Measurements from ENCODE around the gene NDRG4. TPM values are rescaled to one million over a fixed set of nuclear protein-coding genes. Genes with fewer than 3 reads are reported as not detected.
A peak's percentile ranks its signal among the peaks of the same experiment; 100 is the strongest.

The NDRG4 gene
- total RNA-seq, 6 experiments from 2014 or later: 0.76 to 2.9 (median 2.1) TPM

DNA sequence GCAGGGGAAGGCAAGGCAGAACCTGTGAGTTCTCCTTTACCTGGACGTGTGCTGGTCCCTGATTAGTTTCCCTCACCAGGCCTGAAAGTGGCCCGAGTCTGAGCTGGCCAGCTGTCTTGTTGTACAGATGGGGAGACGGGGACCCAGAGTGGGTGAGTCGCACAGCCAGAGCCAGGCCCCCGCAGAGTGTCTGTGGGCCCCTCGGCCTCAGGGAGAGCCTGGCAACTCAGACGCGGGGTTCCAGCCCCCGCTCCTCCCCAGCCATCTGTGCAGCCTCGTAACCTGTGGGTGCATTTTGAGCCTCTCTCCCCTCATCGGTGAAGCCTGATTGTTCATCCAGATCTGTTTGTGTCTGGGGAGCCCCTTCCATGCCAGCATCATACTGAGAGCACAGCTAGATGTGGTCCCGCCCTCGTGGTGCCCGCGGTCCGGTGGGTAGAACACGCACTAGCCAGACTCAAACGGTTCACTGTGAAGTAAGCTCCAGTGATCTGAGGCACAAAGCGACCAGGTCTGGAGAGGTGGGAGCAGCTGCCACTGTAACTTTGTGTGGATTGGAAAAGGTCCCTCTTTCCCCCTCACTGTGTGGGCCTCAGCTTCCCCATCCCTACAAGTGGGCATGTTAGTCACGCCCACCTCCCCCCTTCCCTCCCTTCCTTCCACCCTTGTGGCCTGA lies 6.0 kb upstream of the NDRG4 start:
- Histone ChIP-seq H3K27ac (no peak overlapping the region), H3K36me3 (no peaks in the 10 kb centered on the region), H3K9me3 (no peaks in the 10 kb centered on the region), H3K4me1 (no peaks in the 10 kb centered on the region), H3K27me3 (no peaks in the 10 kb centered on the region), H3K4me3 (no peak overlapping the region)
- TF ChIP-seq POLR2A (IDR thresholded peaks at IDR 0.05): no peak
- TF ChIP-seq, protein P1, sequence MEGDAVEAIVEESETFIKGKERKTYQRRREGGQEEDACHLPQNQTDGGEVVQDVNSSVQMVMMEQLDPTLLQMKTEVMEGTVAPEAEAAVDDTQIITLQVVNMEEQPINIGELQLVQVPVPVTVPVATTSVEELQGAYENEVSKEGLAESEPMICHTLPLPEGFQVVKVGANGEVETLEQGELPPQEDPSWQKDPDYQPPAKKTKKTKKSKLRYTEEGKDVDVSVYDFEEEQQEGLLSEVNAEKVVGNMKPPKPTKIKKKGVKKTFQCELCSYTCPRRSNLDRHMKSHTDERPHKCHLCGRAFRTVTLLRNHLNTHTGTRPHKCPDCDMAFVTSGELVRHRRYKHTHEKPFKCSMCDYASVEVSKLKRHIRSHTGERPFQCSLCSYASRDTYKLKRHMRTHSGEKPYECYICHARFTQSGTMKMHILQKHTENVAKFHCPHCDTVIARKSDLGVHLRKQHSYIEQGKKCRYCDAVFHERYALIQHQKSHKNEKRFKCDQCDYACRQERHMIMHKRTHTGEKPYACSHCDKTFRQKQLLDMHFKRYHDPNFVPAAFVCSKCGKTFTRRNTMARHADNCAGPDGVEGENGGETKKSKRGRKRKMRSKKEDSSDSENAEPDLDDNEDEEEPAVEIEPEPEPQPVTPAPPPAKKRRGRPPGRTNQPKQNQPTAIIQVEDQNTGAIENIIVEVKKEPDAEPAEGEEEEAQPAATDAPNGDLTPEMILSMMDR (IDR thresholded peaks at IDR 0.05): no peak
- intact Hi-C loops (cut with DNase I): no loop called here
- ATAC-seq: no peak
- no peak for DNase-seq
- 33% methylated on average over 5 of the region's 20 CpGs for WGBS (ENCODE audit: insufficient coverage, low coverage, low lambda C conversion rate, missing lambda C conversion rate)

DNA sequence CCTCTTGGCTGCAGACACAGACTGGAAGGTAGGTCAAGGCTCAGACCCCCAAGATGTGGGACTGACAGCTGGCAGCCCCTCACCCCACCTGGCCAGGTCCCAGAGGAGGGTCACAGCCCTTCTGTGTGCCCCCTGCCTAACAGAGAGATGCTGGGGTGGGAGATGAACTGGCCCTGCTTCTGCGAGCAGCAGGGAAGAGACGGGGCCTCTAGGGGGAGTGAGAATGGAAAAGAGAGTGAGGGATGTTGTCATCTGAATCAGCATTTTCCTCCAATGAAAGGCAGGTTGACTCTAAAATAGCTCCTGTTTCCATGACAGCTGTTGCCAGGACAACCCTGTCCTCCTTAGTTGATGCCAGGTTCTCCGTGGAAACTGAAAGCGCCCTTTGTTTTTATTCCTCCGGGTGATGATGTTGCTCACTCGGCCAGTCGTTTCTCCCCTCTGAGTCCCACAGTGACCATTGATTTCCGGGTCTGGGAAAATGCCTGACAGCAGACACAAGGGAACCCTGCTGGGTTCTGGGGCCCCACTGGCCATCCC lies 4.9 kb upstream of the NDRG4 start:
- no peaks in the 10 kb centered on the region for H3K4me1 ChIP-seq
- H3K36me3 ChIP-seq: no peaks in the 10 kb centered on the region
- 3% methylated on average over 6 of the region's 8 CpGs for WGBS (ENCODE audit: insufficient coverage, low coverage, low lambda C conversion rate, missing lambda C conversion rate)
- DNase-seq (peak in 2 of 3 donors; percentile 75 to 79), ATAC-seq (peak; percentile 59 to 90 (median 81))
- H3K27me3 ChIP-seq: no peaks in the 10 kb centered on the region
- H3K27ac ChIP-seq: no peak overlapping the region
- TF ChIP-seq, protein P1 (IDR thresholded peaks at IDR 0.05): peak; percentile 26 to 49 (median 35)
- TF ChIP-seq POLR2A (IDR thresholded peaks at IDR 0.05): no peak
- no peaks in the 10 kb centered on the region for H3K9me3 ChIP-seq
- H3K4me3 ChIP-seq: no peak overlapping the region
- intact Hi-C loops (cut with DNase I): no loop called here

DNA sequence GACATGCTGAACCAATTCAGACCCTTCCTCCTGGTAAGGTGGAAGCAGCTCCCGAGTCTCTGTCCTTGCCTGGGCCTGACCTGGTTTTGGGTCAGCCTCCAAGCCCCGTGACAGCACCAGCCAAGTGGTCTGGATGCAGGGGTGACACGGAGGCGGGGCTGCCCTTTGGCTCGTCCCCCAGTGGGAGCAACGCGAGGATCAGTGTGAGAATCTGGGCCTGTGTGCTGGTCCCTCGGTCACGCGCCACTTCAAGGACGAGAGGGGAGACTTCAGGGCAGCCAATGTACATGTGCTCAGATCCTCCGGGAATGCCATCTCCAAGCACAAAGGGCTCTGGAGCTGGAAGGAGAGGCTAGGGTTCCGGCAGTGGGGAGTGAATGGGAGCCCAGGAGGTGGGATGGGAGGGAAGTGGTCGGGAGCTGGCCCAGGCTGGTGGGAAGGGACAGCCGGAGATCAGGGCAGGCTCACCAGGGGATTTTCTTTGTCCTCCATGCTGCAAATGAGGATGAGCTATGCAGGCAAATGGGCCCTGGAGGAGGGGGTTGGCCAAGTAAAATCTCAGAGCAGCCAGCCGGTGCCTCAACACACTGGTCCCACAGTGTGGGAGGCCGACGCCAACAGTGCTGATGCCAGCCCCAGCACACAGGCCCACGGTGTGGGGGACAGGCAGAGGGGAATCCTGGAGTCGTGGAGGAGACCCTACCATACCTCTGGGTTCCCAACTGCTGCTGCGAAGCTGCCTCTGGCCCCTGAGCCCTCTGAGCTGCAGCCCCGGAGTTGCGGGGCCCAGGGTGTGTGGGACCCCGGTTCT lies 4.2 kb upstream of the NDRG4 start:
- Histone ChIP-seq H3K27me3 (no peaks in the 10 kb centered on the region), H3K27ac (no peak overlapping the region), H3K9me3 (no peaks in the 10 kb centered on the region), H3K36me3 (no peaks in the 10 kb centered on the region), H3K4me3 (no peak overlapping the region), H3K4me1 (no peaks in the 10 kb centered on the region)
- no peak for DNase-seq
- ATAC-seq: no peak
- 57% methylated on average over 3 of the region's 24 CpGs for WGBS (ENCODE audit: insufficient coverage, low coverage, low lambda C conversion rate, missing lambda C conversion rate)
- intact Hi-C loops (cut with DNase I): no loop called here
- no peak for TF ChIP-seq POLR2A (IDR thresholded peaks at IDR 0.05)
- TF ChIP-seq, protein P1 (IDR thresholded peaks at IDR 0.05): no peak

DNA sequence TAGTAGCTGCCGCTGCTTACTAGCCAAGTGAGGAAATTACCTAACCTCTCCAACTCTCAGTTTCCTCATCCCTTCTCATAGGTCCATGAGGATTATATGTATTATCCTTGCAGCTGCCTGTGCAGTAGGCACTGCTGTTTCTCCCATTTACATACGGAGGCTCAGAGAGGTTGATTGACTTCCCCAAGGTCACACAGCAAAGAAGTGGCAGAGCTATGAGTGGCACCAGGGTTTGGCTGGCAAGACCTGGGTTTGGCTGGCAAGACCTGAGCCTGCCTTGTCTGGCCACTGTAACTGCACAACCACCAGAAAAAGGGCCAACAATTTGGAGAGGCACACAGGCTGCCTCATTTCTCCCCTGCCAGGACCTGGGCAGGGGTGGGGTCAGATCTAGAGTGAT lies 2.5 kb upstream of the NDRG4 start:
- H3K9me3 ChIP-seq: no peaks in the 10 kb centered on the region
- no peak for DNase-seq
- no peak overlapping the region for H3K27ac ChIP-seq
- ATAC-seq: no peak
- 83% methylated on average over 1 of the region's 2 CpGs for WGBS (ENCODE audit: insufficient coverage, low coverage, low lambda C conversion rate, missing lambda C conversion rate)
- TF ChIP-seq, protein P1 (IDR thresholded peaks at IDR 0.05): no peak
- TF ChIP-seq POLR2A (IDR thresholded peaks at IDR 0.05): no peak
- no peak overlapping the region for H3K4me3 ChIP-seq
- intact Hi-C loops (cut with DNase I): no loop called here
- H3K36me3 ChIP-seq: no peaks in the 10 kb centered on the region
- peaks cover 0 to 4% (median 0%) of the 10 kb centered on the region in 4 donors for H3K4me1 ChIP-seq
- H3K27me3 ChIP-seq: no peaks in the 10 kb centered on the region
